GM19099 (cell line): Measurements from ENCODE around the gene ADK.

Experiments
- POLR2A ChIP-seq: IDR thresholded peaks from 3 replicates; pipeline ENCODE4 v1.6.1; 2011; ENCODE audit warnings: low read depth; ENCODE audit not compliant: insufficient read length; ENCODE audit errors: extremely low read depth

ADK gene

GRCh38 chr10:74238516-74238915 lies 87.5 kb downstream of the ADK start:
- TF ChIP-seq POLR2A = no peak

- TF ChIP-seq POLR2A = no peak
These were observed 92.0 kb downstream of the ADK start for GRCh38 chr10:74243067-74243466.

GRCh38 chr10:74244097-74244685 lies 93.2 kb downstream of the ADK start:
- no peak for TF ChIP-seq POLR2A

GRCh38 chr10:74244807-74245206 lies 93.8 kb downstream of the ADK start:
- no peak for TF ChIP-seq POLR2A

- no peak for TF ChIP-seq POLR2A
These were observed 95.5 kb downstream of the ADK start for GRCh38 chr10:74246495-74246894.

- TF ChIP-seq POLR2A = no peak
These were observed 98.8 kb downstream of the ADK start for GRCh38 chr10:74249865-74250264.

- no peak for TF ChIP-seq POLR2A
These were observed 104.2 kb downstream of the ADK start for GRCh38 chr10:74255214-74255613.

GRCh38 chr10:74255888-74256357 lies 104.9 kb downstream of the ADK start:
- TF ChIP-seq POLR2A = no peak

- TF ChIP-seq POLR2A = no peak
These were observed 111.8 kb downstream of the ADK start for GRCh38 chr10:74262856-74263255.

GRCh38 chr10:74263996-74264395 lies 113.0 kb downstream of the ADK start:
- no peak for TF ChIP-seq POLR2A

- TF ChIP-seq POLR2A = no peak
These were observed 121.3 kb downstream of the ADK start for GRCh38 chr10:74272288-74272687.

GRCh38 chr10:74275755-74276290 lies 124.8 kb downstream of the ADK start:
- no peak for TF ChIP-seq POLR2A

- TF ChIP-seq POLR2A = no peak
These were observed 125.4 kb downstream of the ADK start for GRCh38 chr10:74276416-74276815.

- TF ChIP-seq POLR2A = no peak
These were observed 131.3 kb downstream of the ADK start for GRCh38 chr10:74282151-74282847.

GRCh38 chr10:74282848-74283210 lies 131.8 kb downstream of the ADK start:
- TF ChIP-seq POLR2A = no peak

GRCh38 chr10:74289188-74289587 lies 138.2 kb downstream of the ADK start:
- no peak for TF ChIP-seq POLR2A
